SK-N-DZ (cell line): Measurements from ENCODE around the gene LRP1B.
"Not testable (repeated sequence)": the region's sequence is repeated elsewhere in the genome, so short reads cannot be mapped to it uniquely, and the experiment has no call there.

Experiments used
- DNase-seq: peaks from one replicate; pipeline ENCODE4 v3.0.0-alpha.2; 2015; ENCODE audit warnings: low spot score

LRP1B gene

GRCh38 chr2:140714586-140714985, 1416.2 kb downstream of the LRP1B start:
- no peak for DNase-seq

- no peak for DNase-seq
Measured at GRCh38 chr2:140711867-140712266, 1418.9 kb downstream of the LRP1B start.

- DNase-seq: no peak
Measured at GRCh38 chr2:140701726-140702125, 1429.1 kb downstream of the LRP1B start.

GRCh38 chr2:140698636-140699035, 1432.2 kb downstream of the LRP1B start:
- DNase-seq: no peak

GRCh38 chr2:140696449-140696848, 1434.4 kb downstream of the LRP1B start:
- DNase-seq: no peak

GRCh38 chr2:140695155-140695554, 1435.7 kb downstream of the LRP1B start:
- DNase-seq: no peak

GRCh38 chr2:140687825-140688224, 1443.0 kb downstream of the LRP1B start:
- DNase-seq: no peak

- no peak for DNase-seq
Measured at GRCh38 chr2:140683658-140684057, 1447.2 kb downstream of the LRP1B start.

GRCh38 chr2:140680862-140681261, 1450.0 kb downstream of the LRP1B start:
- DNase-seq: no peak

GRCh38 chr2:140679752-140680151, 1451.1 kb downstream of the LRP1B start:
- DNase-seq: no peak

- DNase-seq: no peak
Measured at GRCh38 chr2:140669911-140670310, 1460.9 kb downstream of the LRP1B start.

- no peak for DNase-seq
Measured at GRCh38 chr2:140667203-140667602, 1463.6 kb downstream of the LRP1B start.

- DNase-seq: no peak
Measured at GRCh38 chr2:140662504-140662903, 1468.3 kb downstream of the LRP1B start.

GRCh38 chr2:140658760-140659692, 1471.8 kb downstream of the LRP1B start:
- peak; percentile 38 for DNase-seq

- DNase-seq: peak; percentile 38
Measured at GRCh38 chr2:140657657-140658056, 1473.2 kb downstream of the LRP1B start.

- peak; percentile 22 for DNase-seq
Measured at GRCh38 chr2:140654565-140654964, 1476.3 kb downstream of the LRP1B start.

GRCh38 chr2:140650825-140651224, 1480.0 kb downstream of the LRP1B start:
- DNase-seq: no peak

GRCh38 chr2:140650134-140650533, 1480.7 kb downstream of the LRP1B start:
- DNase-seq: not testable (repeated sequence)

GRCh38 chr2:140648393-140648792, 1482.4 kb downstream of the LRP1B start:
- DNase-seq: no peak

GRCh38 chr2:140643761-140644187, 1487.0 kb downstream of the LRP1B start:
- no peak for DNase-seq

- DNase-seq: no peak
Measured at GRCh38 chr2:140641163-140641562, 1489.7 kb downstream of the LRP1B start.

- no peak for DNase-seq
Measured at GRCh38 chr2:140639628-140640027, 1491.2 kb downstream of the LRP1B start.

- DNase-seq: no peak
Measured at GRCh38 chr2:140630557-140630956, 1500.3 kb downstream of the LRP1B start.
